Pancreas (tissue), 10 donors: Measurements from ENCODE around the gene ZNF385C. TPM values are rescaled to one million over a fixed set of nuclear protein-coding genes. Genes with fewer than 3 reads are reported as not detected.
A peak's percentile ranks its signal among the peaks of the same experiment; 100 is the strongest.

Source experiments
- ATAC-seq, 4 donors: fragments of 200-7000 bp; cut with Tn5 transposase; one replicate each; pipeline versions ENCODE4 v1.8.0 to v1.9.1; 2020; ENCODE audit warnings: mild to moderate bottlenecking in 4 of 4, moderate library complexity in 4 of 4
- DNase-seq, 6 donors: peaks; one replicate each; pipeline ENCODE4 v3.0.0-alpha.2; 2020
- FAIRE-seq: peaks from 2 replicates; lab custom pipeline; 2012; peaks lifted over from hg19 to GRCh38; lab: Jason Lieb, UNC
- H3K27ac ChIP-seq, 4 donors: fragments of 200-600 bp; sonication (generic); 1 replicate in 3 of 4; 2 replicates in 1 of 4; pipeline versions ENCODE4 v1.5.0 to v1.8.0; 2020
- H3K27me3 ChIP-seq, 4 donors: fragments of 200-600 bp; one replicate each; pipeline ENCODE4 v1.8.0; 2021
- H3K36me3 ChIP-seq, 3 donors: fragments of 200-600 bp; sonication (generic) in 1 of 3; one replicate each; pipeline versions ENCODE4 v1.5.0 to v1.8.0; 2020 to 2021
- H3K4me1 ChIP-seq, 3 donors: fragments of 200-600 bp; one replicate each; pipeline ENCODE4 v1.8.0; 2021
- H3K4me3 ChIP-seq, 4 donors: fragments of 200-600 bp; sonication (generic) in 2 of 4; one replicate each; pipeline versions ENCODE4 v1.5.0 to v1.8.0; 2020 to 2021
- H3K9me3 ChIP-seq, 4 donors: fragments of 200-600 bp; one replicate each; pipeline ENCODE4 v1.8.0; 2021
- WGBS, 2 donors: extraction: QIAGEN DNeasy Blood & Tissue Kit; methylation state at CpG; one replicate each; pipeline ENCODE4 v1.1.7; 2013; 5-methylcytosine and 5-hydroxymethylcytosine counted together
- intact Hi-C, 3 donors: fragments of 100-400 bp; cut with DNase I; formaldehyde crosslinking; loops; one replicate each; pipeline versions ENCODE4 v1.11.1 to v1.14.2; 2022
- polyA plus RNA-seq, 2 donors: library from polyadenylated mRNA; stranded (reverse); fragments of 200-250 nt; gene quantifications; one replicate each; pipeline ENCODE4 v1.2.3, GENCODE V29; 2013
- total RNA-seq, 6 donors: library from RNA; stranded (reverse); fragmentation: NEBNext Ultra II Directional in 4 of 6; extraction: Animal tissue kit (Norgen Biotek cat#: 25700) in 4 of 6; gene quantifications; one replicate each; pipeline versions ENCODE4 v1.2.1 to v1.2.4, GENCODE V29; 2021 to 2023
- TF ChIP-seq, protein P1 (sequence below), 4 donors: fragments of 200-600 bp; sonication (generic) in 3 of 4; IDR thresholded peaks; one replicate each; pipeline versions ENCODE4 v1.5.0 to v1.8.0; 2021; ENCODE audit warnings: antibody characterized with exemption in 4 of 4
- donor health status: healthy with polysubstance abuse.
- donor health status: DM: no; HTN: no; CAD: no; lungs with moderate emphysema.
- donor health status: DM: no; HTN: no; CAD: no.
- donor health status: control.
- donor health status: control.
- donor health status: Bipolar disorder and iron deficiency.
- donor health status: DM: yes; HTN: yes; CAD: no.
- donor health status: DM: no; HTN: no; CAD: no.
- donor health status: DM: no; HTN: no; CAD: no.
- donor health status: DM: yes; HTN: yes; CAD: no.

Gene ZNF385C
- total and polyA plus RNA-seq, 8 donors = 0.67 to 2.6 (median 1.6) TPM

DNA sequence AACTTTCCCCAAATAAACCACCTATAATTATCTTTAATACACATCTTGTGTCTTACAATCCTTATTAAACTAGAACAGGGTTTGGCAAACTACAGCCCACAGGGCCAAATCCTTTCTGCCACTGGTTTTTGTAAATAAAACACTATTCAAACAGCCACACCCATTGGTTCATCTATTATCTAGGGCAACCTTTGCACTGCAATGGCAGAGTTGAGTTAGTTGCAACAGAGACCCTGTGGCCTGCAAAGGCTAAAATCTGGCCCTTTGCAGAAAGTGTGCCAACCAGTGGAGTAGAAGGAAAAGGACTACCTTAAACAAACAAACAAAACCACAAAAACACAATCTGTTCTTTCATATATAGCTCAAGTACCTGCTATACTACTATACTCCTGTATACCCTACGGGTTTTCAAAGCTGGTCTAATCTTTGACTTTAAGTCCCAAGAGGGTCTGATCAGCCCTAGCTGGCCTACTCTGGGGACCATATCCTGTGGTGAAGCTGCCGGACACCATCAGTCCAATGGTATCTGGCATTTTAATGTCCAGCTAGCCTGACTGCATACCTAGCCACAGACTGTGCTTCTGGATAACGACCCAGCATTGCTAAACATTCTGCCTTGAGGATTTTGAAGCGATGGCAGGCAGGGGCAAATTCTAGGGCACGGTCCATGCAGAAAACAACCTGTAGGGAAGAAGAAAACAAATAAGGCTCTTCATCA, 108.4 kb downstream of the ZNF385C start:
- ATAC-seq (peak in 1 of 4 donors; percentile 49), DNase-seq (no peak), FAIRE-seq (no peak)
- peaks cover 4 to 61% (median 26%) of the 10 kb centered on the region in 3 donors for H3K36me3 ChIP-seq
- no peak overlapping the region for H3K27ac ChIP-seq
- no peak overlapping the region for H3K4me3 ChIP-seq
- TF ChIP-seq, protein P1, sequence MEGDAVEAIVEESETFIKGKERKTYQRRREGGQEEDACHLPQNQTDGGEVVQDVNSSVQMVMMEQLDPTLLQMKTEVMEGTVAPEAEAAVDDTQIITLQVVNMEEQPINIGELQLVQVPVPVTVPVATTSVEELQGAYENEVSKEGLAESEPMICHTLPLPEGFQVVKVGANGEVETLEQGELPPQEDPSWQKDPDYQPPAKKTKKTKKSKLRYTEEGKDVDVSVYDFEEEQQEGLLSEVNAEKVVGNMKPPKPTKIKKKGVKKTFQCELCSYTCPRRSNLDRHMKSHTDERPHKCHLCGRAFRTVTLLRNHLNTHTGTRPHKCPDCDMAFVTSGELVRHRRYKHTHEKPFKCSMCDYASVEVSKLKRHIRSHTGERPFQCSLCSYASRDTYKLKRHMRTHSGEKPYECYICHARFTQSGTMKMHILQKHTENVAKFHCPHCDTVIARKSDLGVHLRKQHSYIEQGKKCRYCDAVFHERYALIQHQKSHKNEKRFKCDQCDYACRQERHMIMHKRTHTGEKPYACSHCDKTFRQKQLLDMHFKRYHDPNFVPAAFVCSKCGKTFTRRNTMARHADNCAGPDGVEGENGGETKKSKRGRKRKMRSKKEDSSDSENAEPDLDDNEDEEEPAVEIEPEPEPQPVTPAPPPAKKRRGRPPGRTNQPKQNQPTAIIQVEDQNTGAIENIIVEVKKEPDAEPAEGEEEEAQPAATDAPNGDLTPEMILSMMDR (IDR thresholded peaks at IDR 0.05) = no peak
- WGBS, 2 donors = 78 to 89% methylated on average over 5 of the region's 5 CpGs
- no peaks in the 10 kb centered on the region for H3K27me3 ChIP-seq
- intact Hi-C loops = no loop called here
- no peaks in the 10 kb centered on the region for H3K9me3 ChIP-seq
- H3K4me1 ChIP-seq = peaks cover 0 to 3% (median 0%) of the 10 kb centered on the region in 3 donors

DNA sequence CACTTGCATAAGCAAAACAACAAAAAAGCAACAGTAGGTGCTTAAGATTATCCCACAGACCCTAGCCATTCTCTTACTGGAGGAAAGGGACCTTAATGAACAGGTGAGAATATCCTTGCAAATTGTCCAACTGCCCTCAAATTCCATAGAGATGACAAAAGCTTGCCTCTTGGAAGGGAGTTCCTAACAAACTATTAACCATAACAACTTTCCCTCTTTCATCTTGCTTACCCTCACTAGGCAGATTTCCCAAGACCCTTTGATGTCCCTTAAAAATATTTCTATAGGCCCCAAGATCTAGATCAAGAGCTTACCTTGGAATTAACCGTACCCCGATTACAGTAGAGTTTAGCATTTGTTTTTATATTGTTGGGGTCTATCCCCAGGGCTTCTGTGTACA, 109.9 kb downstream of the ZNF385C start:
- H3K4me1 ChIP-seq = peaks cover 0 to 3% (median 0%) of the 10 kb centered on the region in 3 donors
- FAIRE-seq = no peak
- no peaks in the 10 kb centered on the region for H3K9me3 ChIP-seq
- no peak for ATAC-seq
- H3K36me3 ChIP-seq = peaks cover 4 to 58% (median 23%) of the 10 kb centered on the region in 3 donors
- TF ChIP-seq, protein P1 (IDR thresholded peaks at IDR 0.05) = no peak
- 95% methylated on average over 2 of the region's 2 CpGs for WGBS, 2 donors
- intact Hi-C loops = no loop called here
- no peak overlapping the region for H3K4me3 ChIP-seq
- no peaks in the 10 kb centered on the region for H3K27me3 ChIP-seq
- DNase-seq = no peak
- H3K27ac ChIP-seq = no peak overlapping the region

DNA sequence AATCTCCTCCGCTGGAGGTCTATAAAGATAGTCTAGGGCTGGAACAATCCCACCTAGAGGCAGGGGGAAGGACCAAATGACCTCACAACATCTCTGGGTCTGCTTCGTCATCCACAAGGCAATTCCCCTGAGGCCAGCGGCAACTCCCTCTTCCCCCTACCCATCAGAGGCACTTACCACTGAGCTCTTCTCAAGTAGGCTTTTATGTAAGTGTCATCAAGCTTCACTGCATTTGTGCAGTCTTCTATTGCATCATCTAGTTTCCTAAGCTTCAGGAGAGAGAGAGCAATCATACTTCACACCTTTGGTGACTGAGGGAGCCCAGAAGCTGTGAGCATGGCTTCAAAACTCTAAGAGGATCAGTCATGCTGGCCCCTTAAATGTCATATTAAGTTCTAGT, 110.6 kb downstream of the ZNF385C start:
- intact Hi-C loops = no loop called here
- ATAC-seq (no peak), FAIRE-seq (no peak), DNase-seq (no peak)
- TF ChIP-seq, protein P1 (IDR thresholded peaks at IDR 0.05) = no peak
- Histone ChIP-seq H3K36me3 (peaks cover 4 to 57% (median 18%) of the 10 kb centered on the region in 3 donors), H3K4me3 (no peak overlapping the region), H3K27me3 (no peaks in the 10 kb centered on the region), H3K27ac (no peak overlapping the region), H3K4me1 (peaks cover 0 to 3% (median 0%) of the 10 kb centered on the region in 3 donors), H3K9me3 (no peaks in the 10 kb centered on the region)
- 83 to 85% methylated on average over 3 of the region's 3 CpGs for WGBS, 2 donors

DNA sequence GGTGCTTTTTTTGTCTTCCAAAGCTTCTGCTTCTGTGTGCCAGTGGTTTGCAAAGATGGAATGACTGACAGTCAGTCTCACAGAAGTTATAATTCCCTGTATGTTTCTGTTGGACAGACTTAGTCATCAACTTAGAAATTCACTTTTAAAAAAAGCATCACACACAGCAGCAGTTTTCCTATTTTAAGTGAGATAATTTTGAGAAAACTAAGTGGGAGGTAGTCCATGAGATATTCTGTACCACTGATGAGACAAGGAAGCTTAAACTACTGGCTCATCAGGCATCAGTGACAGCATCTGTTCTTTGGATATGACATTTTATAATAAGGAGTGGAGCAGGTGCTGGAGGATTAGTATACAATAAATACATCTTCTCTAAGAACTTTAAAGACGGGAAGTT, 111.6 kb downstream of the ZNF385C start:
- intact Hi-C loops = no loop called here
- Histone ChIP-seq H3K4me1 (peaks cover 0 to 3% (median 0%) of the 10 kb centered on the region in 3 donors), H3K4me3 (no peak overlapping the region), H3K27me3 (no peaks in the 10 kb centered on the region), H3K36me3 (peaks cover 5 to 64% (median 14%) of the 10 kb centered on the region in 3 donors), H3K9me3 (no peaks in the 10 kb centered on the region), H3K27ac (no peak overlapping the region)
- no peak for FAIRE-seq
- TF ChIP-seq, protein P1 (IDR thresholded peaks at IDR 0.05) = no peak
- 94 to 95% methylated on average over 1 of the region's 1 CpG for WGBS, 2 donors
- no peak for DNase-seq
- ATAC-seq = no peak

DNA sequence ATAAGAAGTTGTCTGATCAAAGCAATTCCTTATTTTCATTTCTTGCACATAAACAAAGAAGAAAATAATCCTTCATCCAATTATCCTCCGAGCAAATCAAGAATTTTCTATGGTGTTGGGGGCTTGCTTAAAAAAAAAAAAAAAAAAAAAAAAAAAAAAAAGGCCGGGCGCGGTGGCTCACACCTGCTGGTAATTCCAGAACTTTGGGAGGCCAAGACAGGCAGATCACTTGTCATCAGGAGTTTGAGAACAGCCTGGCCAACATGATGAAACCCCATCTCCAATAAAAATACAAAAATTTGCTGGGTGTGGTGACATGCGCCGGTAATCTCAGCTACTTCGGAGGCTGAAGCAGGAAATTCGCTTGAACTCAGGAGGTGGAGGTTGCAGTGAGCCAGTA, 112.4 kb downstream of the ZNF385C start:
- no peak overlapping the region for H3K4me3 ChIP-seq
- intact Hi-C loops = no loop called here
- peaks cover 0 to 3% (median 0%) of the 10 kb centered on the region in 3 donors for H3K4me1 ChIP-seq
- ATAC-seq (no peak), FAIRE-seq (no peak), DNase-seq (no peak)
- TF ChIP-seq, protein P1 (IDR thresholded peaks at IDR 0.05) = no peak
- 96 to 97% methylated on average over 7 to 8 of the region's 8 CpGs for WGBS, 2 donors
- H3K36me3 ChIP-seq = peaks cover 6 to 71% (median 16%) of the 10 kb centered on the region in 3 donors
- no peaks in the 10 kb centered on the region for H3K27me3 ChIP-seq
- H3K27ac ChIP-seq = no peak overlapping the region
- no peaks in the 10 kb centered on the region for H3K9me3 ChIP-seq
